ENCODE data around the gene IKZF2.

Gene IKZF2

DNA sequence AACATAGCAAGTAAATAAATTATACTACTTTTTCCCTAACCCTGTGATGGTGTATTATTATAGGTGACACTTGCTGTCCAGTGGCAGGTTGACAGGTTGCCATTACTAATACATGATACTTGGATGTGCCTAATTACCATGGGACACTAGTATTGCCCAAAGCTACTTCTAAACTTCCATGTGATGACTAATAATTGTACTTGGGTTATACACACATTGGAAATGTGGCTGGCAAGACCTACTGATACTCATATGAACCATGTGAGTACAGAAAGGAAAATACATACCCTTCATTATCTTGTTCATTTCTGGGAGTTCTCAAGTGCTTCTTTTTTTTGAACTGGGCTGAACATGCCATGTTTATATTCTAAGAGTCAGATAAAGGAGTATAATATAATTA lies 156.4 kb downstream of the IKZF2 start:
- no peak for DNase-seq

- no peak for DNase-seq
Observed at GRCh38 chr2:212991120-212991519, 160.3 kb downstream of the IKZF2 start.

DNA sequence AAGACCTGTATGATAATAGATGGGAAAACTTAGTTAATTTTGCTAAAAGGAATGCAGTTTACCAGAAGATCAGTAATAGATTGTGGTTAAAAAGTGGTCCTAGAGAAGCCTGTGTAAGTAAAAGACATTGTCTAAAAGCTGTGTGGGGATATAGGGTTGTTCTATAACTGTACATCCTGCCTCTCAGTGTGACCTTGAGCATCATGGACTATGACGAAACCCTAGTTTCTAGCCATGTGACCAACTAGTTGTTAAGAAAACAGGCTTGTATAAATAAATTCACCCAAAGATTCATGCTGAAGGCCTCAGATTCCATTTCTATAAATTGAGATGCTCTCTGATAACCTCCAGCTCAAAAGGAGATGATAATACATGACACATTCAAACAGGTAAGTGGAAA lies 160.7 kb downstream of the IKZF2 start:
- no peak for DNase-seq

- DNase-seq = no peak
Observed at GRCh38 chr2:212987492-212987891, 163.9 kb downstream of the IKZF2 start.

- DNase-seq = peak; percentile 55
Observed at GRCh38 chr2:212984129-212984528, 167.3 kb downstream of the IKZF2 start.

GRCh38 chr2:212979799-212980198 lies 171.6 kb downstream of the IKZF2 start:
- DNase-seq = peak; percentile 66

DNA sequence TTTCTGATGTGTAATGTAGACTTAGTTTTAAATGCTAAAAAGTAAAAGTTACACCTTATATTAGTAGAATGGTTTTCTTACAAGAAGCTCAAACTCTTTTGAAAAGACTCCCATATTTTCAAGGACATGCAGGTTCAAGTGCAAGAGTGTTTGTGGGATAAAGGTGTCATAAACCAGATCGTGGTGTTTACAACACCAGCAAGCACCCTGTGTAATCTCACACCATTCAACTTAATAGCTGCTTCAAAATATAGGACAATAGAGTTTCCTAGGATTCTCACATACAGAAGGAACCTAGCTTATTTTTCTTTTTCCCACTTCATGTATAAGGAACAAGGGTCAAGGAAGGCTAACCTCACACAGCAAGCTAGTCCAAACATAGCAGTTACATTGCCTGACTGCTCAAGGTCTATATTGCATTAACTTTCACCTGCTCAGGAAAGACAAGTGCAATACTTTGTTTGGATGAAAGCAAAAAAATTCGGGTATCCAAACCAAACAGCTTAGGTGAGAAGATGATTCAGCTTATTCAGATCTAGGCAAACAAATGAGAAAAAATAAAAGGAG lies 172.3 kb downstream of the IKZF2 start:
- DNase-seq = no peak

DNA sequence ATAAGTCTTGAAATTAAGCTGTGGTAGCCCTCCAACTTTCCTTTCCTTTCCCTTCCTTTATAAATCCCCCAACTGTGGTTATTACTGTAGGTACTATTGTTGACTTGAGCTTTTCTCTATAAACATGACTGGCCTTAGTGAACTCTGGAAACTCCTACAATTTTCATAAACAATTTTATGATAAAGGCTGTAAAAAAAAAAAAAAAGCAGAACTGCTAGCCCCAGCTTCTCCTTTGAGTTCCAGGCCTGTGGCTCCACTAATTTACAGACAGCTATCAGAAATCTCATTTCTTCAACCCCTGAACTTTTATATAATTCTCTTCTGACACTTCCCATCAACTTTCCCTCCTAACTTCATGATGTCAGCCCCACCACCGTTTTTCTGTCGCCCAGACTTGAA lies 174.3 kb downstream of the IKZF2 start:
- DNase-seq = no peak

- DNase-seq = no peak
Observed at GRCh38 chr2:212975333-212975732, 176.1 kb downstream of the IKZF2 start.

GRCh38 chr2:212974692-212975091 lies 176.7 kb downstream of the IKZF2 start:
- no peak for DNase-seq

- DNase-seq = no peak
Observed at GRCh38 chr2:212973347-212973746, 178.1 kb downstream of the IKZF2 start.

- DNase-seq = no peak
Observed at GRCh38 chr2:212970132-212970531, 181.3 kb downstream of the IKZF2 start.

DNA sequence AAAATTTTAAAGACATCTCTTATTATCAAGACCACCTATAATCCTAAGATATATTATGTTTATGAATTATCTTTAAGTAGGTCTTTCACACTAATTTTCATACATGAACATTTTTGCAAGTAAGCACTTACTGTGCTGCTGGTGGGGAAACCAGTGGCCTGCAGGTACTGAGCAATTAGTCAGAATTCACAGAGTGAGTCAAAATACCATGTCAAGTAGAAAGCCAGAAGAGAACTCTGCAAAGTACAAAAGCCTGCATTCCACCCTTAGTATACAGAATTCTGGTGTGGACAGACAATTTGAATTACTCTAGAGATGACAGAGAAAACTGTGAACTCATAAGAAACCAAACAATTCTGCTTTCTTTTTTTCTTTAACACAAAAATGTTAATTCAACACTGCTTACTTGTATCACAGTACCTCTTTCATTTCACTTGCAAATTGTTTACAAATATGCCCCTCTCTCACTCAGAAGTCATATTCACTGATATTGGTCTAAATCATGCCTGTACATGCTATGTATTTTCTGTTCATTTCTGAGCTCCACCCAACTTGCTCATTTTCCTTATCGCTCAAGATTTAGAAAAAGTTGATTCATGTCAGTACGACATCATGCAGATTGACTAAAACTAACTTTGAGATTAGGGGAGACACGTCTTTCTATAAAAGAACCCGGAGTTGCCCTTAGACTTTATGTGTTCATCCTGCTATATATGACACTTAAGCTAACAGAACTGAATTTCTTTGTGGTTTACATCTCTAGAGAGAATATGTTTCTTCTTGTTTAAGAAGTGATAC lies 182.9 kb downstream of the IKZF2 start:
- DNase-seq = peak; percentile 65

DNA sequence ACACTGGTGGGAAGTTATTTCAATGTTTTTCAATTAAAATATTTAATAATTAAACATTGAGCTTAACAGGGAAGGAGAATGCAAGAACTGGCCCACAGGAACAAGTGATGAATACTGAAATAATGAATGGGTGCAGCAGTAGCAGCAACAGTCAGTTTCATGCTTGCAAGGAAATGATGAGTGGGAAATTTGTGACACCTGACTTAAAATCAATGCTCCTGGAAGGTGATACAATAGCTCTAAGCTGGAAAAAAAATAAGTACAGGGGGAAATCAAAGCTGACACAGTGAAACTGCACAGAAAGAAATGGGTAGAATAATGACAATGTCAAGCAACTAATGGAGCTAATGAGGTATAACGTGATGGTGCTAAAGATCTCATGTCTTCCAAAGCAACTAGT lies 184.5 kb downstream of the IKZF2 start:
- no peak for DNase-seq

GRCh38 chr2:212962691-212963090 lies 188.7 kb downstream of the IKZF2 start:
- DNase-seq = no peak

GRCh38 chr2:212961255-212961654 lies 190.2 kb downstream of the IKZF2 start:
- no peak for DNase-seq

GRCh38 chr2:212960336-212960735 lies 191.1 kb downstream of the IKZF2 start:
- no peak for DNase-seq

DNA sequence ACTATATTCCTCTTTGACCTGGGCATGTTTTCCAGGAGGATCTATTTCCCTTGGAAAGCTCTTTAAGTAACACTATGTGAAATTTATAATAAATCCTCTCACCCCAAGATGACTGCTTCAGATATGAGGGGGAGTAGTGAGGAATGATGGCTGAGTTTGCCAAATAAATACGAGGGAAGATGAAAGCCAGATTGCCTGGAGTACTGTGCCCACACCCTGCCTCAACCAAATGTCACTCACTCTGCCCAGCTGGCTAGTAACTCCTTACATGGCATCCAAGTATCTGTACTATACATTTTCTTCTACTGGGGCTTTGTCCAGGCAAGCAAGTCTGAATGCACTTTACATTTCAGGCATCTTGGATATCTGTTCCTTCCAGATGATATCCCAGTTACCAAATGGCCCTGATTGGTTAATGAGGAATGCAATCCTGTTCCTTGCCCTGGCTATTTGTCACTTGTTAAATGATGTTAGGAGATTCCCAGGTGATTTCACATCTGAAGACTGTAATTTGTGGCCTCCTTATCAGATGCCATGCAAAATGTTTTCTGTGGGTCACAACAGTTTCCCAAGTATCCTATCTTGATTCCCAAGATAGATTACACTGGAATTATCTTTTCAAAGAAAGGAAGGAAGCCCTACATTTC lies 191.8 kb downstream of the IKZF2 start:
- peak; percentile 69 for DNase-seq

DNA sequence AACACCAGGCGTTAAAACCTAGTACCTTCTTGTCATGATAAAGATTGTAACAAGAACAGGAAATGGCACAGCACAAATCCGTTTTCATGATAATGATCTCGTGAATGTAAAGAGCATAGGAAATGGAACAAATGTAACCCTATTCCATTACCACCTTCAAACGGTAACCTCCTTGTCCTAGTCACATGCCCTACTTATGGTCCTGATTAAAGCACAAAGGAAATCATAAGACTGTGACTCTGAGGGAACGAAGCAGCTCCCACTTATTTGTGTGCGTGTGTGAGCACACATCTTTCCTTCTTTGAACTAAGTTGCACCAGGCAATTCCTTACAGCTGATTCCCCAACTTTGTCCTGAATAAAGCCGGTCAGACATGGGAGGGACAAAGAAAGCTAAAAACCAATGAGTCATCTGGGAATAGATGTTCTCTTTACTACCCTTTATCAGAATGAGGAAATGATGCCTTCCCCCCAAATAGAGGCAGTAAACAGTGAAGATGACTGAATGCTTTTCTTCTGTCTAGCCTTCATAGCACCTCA lies 192.6 kb downstream of the IKZF2 start:
- DNase-seq = no peak

DNA sequence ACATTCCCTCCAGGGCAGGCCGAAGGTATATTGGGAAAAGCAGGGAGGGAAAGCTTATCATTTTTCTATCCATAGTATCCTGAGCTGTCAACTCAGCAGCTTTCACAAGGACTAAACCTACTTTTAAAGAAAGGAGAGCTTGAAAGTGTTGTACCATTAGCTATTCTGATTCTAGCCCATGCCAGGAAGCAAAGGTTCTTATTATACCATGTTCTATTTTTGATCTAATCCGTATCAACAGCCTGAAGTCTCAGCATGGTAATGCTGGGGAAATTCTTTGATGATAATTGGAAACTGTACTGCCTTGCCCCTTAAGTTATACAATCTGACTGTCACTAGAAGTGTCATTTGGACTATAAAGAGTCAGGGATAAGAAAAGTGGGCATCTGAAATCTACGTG lies 193.3 kb downstream of the IKZF2 start:
- no peak for DNase-seq

DNA sequence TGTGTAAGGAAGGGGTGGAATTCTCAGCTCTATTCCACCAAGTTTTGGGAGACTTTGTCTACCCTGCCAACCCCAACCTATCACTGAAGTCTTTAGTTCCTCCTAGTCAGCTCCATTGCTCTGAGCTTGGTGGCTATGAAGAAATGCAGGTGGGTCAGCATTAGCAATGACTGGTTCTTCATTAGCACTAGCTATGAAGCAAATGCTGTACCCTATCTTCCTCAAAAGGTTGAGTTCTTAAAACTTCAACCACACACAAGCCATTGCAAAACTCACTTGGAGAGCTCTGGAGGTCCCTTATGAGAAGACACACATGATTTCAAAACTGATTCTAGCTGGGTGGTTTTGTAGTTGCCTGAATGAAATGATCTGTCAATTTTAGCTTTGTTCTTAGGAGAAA lies 193.8 kb downstream of the IKZF2 start:
- DNase-seq = no peak

DNA sequence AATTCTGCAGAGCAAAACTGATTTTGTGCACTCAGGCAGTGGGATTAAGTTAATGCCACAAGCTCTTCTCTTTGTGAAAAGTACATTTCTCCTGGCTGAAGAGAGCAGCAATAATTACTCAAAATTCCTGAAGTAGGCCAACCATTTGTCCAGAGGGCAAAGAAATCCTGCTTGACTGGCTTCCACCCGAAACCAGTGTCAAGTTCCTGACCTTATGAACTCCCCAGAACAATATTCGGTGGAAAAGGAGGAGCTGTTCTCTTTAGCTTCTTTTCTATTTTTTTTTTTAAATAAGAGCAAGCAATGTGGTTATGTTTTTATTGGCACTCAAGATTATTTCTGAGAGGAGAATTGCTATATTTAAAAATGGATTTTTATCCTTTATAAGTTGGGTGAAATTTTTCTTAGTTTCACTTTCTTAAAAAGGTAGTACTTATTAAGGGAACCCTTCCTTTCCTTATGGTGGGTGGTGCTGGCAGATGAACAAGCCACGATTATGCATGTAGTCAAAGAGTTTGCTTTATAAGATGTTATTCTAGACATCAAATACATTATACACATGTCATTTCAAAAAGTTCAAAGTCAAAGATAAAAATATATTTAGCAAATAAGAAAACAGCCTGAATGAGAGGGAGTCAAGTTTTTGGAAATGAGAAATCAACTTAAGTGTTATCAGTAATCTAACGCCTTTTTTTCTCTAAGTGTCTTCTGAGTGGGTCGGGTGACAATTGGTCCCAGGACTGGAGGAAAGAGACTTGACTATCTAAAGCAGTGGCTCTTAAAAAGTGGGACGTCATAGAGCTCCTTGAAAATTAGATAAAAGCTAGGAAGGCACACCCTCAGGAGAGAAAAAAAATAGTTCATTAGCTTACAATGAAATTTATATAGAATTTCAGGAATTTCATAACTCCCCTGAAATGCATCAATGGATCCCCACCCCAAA lies 194.5 kb downstream of the IKZF2 start:
- peak; percentile 64 for DNase-seq

All from islet precursor cell (in vitro differentiated cells).